K562 (cell line): Measurements from ENCODE around the gene PBX2. TPM values are rescaled to one million over a fixed set of nuclear protein-coding genes. Genes with fewer than 3 reads are reported as not detected.

Experiments used
- CREM ChIP-seq: IDR thresholded peaks from 2 replicates; pipeline ENCODE4 v1.6.1; 2014; ENCODE audit warnings: antibody characterized with exemption, low read depth
- ELK1 ChIP-seq: sonication (generic); formaldehyde crosslinking; IDR thresholded peaks from 2 replicates; pipeline ENCODE4 v1.8.1; 2022; ENCODE audit warnings: missing genetic modification reagents
- JUNB ChIP-seq: fragments of 450-650 bp; formaldehyde crosslinking; conservative IDR thresholded peaks from 2 replicates; pipeline ENCODE4 v1.4.0; 2020; ENCODE audit warnings: mild to moderate bottlenecking
- MNT ChIP-seq, 2 experiments: fragments of 450-650 bp; conservative IDR thresholded peaks; 2 replicates each; pipeline ENCODE4 v1.6.1; 2017; ENCODE audit warnings: mild to moderate bottlenecking in 2 of 2, moderate library complexity in 2 of 2
- NFIX ChIP-seq: fragments of 250-450 bp; sonication (Bioruptor Pico); IDR thresholded peaks from 2 replicates; pipeline ENCODE4 v1.4.0; 2020; ENCODE audit warnings: low read depth, mild to moderate bottlenecking, moderate library complexity
- POLR2AphosphoS2 ChIP-seq: IDR thresholded peaks from 2 replicates; pipeline ENCODE4 v1.6.1; 2012; ENCODE audit warnings: low read length, improper control_type of control experiment
- PTTG1 ChIP-seq: fragments of 450-650 bp; IDR thresholded peaks from 2 replicates; pipeline ENCODE4 v1.6.1; 2016; ENCODE audit warnings: low read depth, mild to moderate bottlenecking, missing genetic modification characterization, missing compliant biosample characterization
- REST ChIP-seq, 2 experiments: fragments of 450-650 bp; formaldehyde crosslinking in 1 of 2; IDR thresholded peaks; 2 replicates each; pipeline versions ENCODE4 v1.4.0 to v1.6.1; 2014 to 2020; ENCODE audit warnings: mild to moderate bottlenecking in 2 of 2, borderline replicate concordance in 1 of 2, low read depth in 1 of 2
- RHOXF2B ChIP-seq: fragments of 250-450 bp; sonication (Bioruptor Pico); conservative IDR thresholded peaks from 2 replicates; pipeline ENCODE4 v1.5.1; 2021
- SLC30A9 ChIP-seq: fragments of 250-450 bp; sonication (Bioruptor Pico); IDR thresholded peaks from 2 replicates; pipeline ENCODE4 v1.8.0; 2022; ENCODE audit warnings: mild to moderate bottlenecking, moderate library complexity
- THRB ChIP-seq: fragments of 450-650 bp; formaldehyde crosslinking; conservative IDR thresholded peaks from 2 replicates; pipeline ENCODE4 v1.4.0; 2022; ENCODE audit warnings: mild to moderate bottlenecking, missing genetic modification characterization
- ZNF134 ChIP-seq: fragments of 250-450 bp; sonication (Bioruptor Pico); conservative IDR thresholded peaks from 2 replicates; pipeline ENCODE4 v1.4.0; 2020
- ZNF583 ChIP-seq: fragments of 250-450 bp; sonication (Bioruptor Pico); IDR thresholded peaks from 2 replicates; pipeline ENCODE4 v1.4.0; 2020
- ZNF589 ChIP-seq: fragments of 200-800 bp; sonication (Bioruptor generic); IDR thresholded peaks from 2 replicates; pipeline ENCODE4 v1.6.1; 2016; ENCODE audit warnings: low read depth, missing genetic modification characterization, missing compliant biosample characterization
- ZNF699 ChIP-seq: fragments of 250-450 bp; sonication (Bioruptor Pico); IDR thresholded peaks from 2 replicates; pipeline ENCODE4 v1.8.0; 2021; ENCODE audit warnings: mild to moderate bottlenecking, moderate library complexity; ENCODE audit not compliant: insufficient replicate concordance
- polyA plus RNA-seq, 8 experiments: library from polyadenylated mRNA; depleted of rRNA in 4 of 8; stranded (reverse) in 5 of 8; unstranded in 3 of 8; fragments of >200 nt; fragmentation: Nextera tagmentation in 2 of 8; fragmentation: Illumina TruSeq in 1 of 8; extraction: Ambion mirVana in 2 of 8; extraction: Trizol in 1 of 8; gene quantifications; 2 replicates each; pipeline versions ENCODE4 v1.2.1 to v1.2.3, GENCODE V29; 2011 to 2014; ENCODE audit warnings: inconsistent platforms in 1 of 8, missing spikeins in 1 of 8
- total RNA-seq, 7 experiments: library from RNA; depleted of rRNA in 6 of 7; stranded (reverse); fragments of >200 nt in 6 of 7; fragmentation: Illumina TruSeq in 2 of 7; extraction: Trizol in 2 of 7; gene quantifications; 2 replicates each; pipeline versions ENCODE4 v1.2.1 to v1.2.3, GENCODE V29; 2011 to 2021; ENCODE audit warnings: low replicate concordance in 1 of 7

Gene PBX2
- total and polyA plus RNA-seq, 9 of the 15 experiments (the other 6 are each of a cell fraction or from before 2014, with no cell fraction given) = 1.9 to 134 (median 62.5) TPM

- TF ChIP-seq REST (IDR thresholded peaks at IDR 0.05; ENCODE audit: borderline replicate concordance) (no peak), REST (CRISPR knock-in tag; IDR thresholded peaks at IDR 0.05; ENCODE audit: low read depth) (no peak), PTTG1 (tag) (no peak), ELK1 (CRISPR knock-in tag) (no peak), NFIX (CRISPR knock-in tag) (no peak), POLR2AphosphoS2 (no peak; the same call in 1 of the 2 replicates), ZNF134 (CRISPR knock-in tag) (no peak), CREM (0 out of 2 replicates have a peak, but pooled peaks have one; percentile 20), ZNF589 (CRISPR knock-in tag) (0 out of 2 replicates have a peak, but pooled peaks have one; percentile 2), ZNF583 (CRISPR knock-in tag) (no peak), ZNF699 (CRISPR knock-in tag) (no peak), MNT (conservative IDR thresholded peaks at IDR 0.05) (peak in 1 of 2 experiments; percentile 13; a peak in 1 of 4 replicates), RHOXF2B (CRISPR knock-in tag) (no peak), SLC30A9 (no peak), JUNB (no peak), THRB (CRISPR knock-in tag) (no peak)
Measured at GRCh38 chr6:32152769-32153563, 37.0 kb downstream of the PBX2 start (continued).
